PC-3 (cell line): Measurements from ENCODE around the gene C17orf67. TPM values are rescaled to one million over a fixed set of nuclear protein-coding genes. Genes with fewer than 3 reads are reported as not detected.
"Not testable (repeated sequence)": the region's sequence is repeated elsewhere in the genome, so short reads cannot be mapped to it uniquely, and the experiment has no call there.

Experiments used
- ATAC-seq: fragments of 200-7000 bp; cut with Tn5 transposase; 2 replicates; pipeline ENCODE4 v1.9.1; 2020; ENCODE audit warnings: mild to moderate bottlenecking, moderate library complexity
- BruUV-seq: library from RNA; stranded (reverse); fragments of 400-500 nt; replicated peaks from 2 replicates; lab custom pipeline; 2021; lab: Mats Ljungman, UMichigan
- CTCF ChIA-PET: fragments of 300-600 bp; sonication (Branson Sonifier 250); formaldehyde crosslinking; loops from one replicate; lab custom pipeline; 2022; ENCODE audit warnings: antibody characterized with exemption; lab: Charles Lee
- POLR2A ChIA-PET: fragments of 300-600 bp; sonication (Branson Sonifier 250); formaldehyde crosslinking; loops from one replicate; lab custom pipeline; 2022; ENCODE audit warnings: antibody characterized with exemption; ENCODE audit not compliant: unreplicated experiment; lab: Charles Lee
- DNase-seq: peaks from one replicate; pipeline ENCODE4 v3.0.0-alpha.2; 2015
- H2AFZ ChIP-seq: fragments of 300-600 bp; sonication (generic); 2 replicates; pipeline ENCODE4 v1.6.0; 2016; ENCODE audit warnings: antibody characterized with exemption, low read length
- H3F3A ChIP-seq: fragments of 300-600 bp; sonication (generic); one replicate; pipeline ENCODE4 v1.6.0; 2017; ENCODE audit warnings: antibody characterized with exemption, low read length, control low read depth, mild to moderate bottlenecking; ENCODE audit not compliant: unreplicated experiment
- H3K27ac ChIP-seq: fragments of 300-600 bp; sonication (generic); 2 replicates; pipeline ENCODE4 v1.5.1; 2016; ENCODE audit warnings: mild to moderate bottlenecking, low read length
- H3K27me3 ChIP-seq: fragments of 300-600 bp; sonication (generic); 2 replicates; pipeline ENCODE4 v1.6.1; 2016; ENCODE audit warnings: low read length, mixed read lengths
- H3K36me3 ChIP-seq: fragments of 300-600 bp; sonication (generic); 2 replicates; pipeline ENCODE4 v1.6.1; 2016; ENCODE audit warnings: low read depth, mixed run types, low read length, mixed read lengths
- H3K4me1 ChIP-seq: fragments of 300-600 bp; sonication (generic); 2 replicates; pipeline ENCODE4 v1.5.1; 2016; ENCODE audit warnings: low read length; ENCODE audit not compliant: insufficient read depth
- H3K4me2 ChIP-seq: fragments of 300-600 bp; sonication (generic); 2 replicates; pipeline ENCODE4 v1.6.0; 2016; ENCODE audit warnings: low read length
- H3K4me3 ChIP-seq: fragments of 300-600 bp; sonication (generic); 2 replicates; pipeline ENCODE4 v1.5.1; 2016; ENCODE audit warnings: mild to moderate bottlenecking, low read length, mixed read lengths
- H3K79me2 ChIP-seq: fragments of 300-600 bp; sonication (generic); 2 replicates; pipeline ENCODE4 v1.6.1; 2017; ENCODE audit warnings: low read length, mixed read lengths
- H3K9ac ChIP-seq: fragments of 300-600 bp; sonication (generic); 2 replicates; pipeline ENCODE4 v1.6.0; 2016; ENCODE audit warnings: mild to moderate bottlenecking, low read length
- H3K9me2 ChIP-seq: fragments of 300-600 bp; sonication (generic); replicated peaks from 2 replicates; pipeline ENCODE4 v1.6.1; 2016; ENCODE audit warnings: mixed run types, low read length, mixed read lengths
- H3K9me3 ChIP-seq: fragments of 300-600 bp; sonication (generic); 2 replicates; pipeline ENCODE4 v1.6.1; 2016; ENCODE audit warnings: low read length, mixed read lengths
- H4K20me1 ChIP-seq: fragments of 300-600 bp; sonication (generic); 2 replicates; pipeline ENCODE4 v1.6.1; 2016; ENCODE audit warnings: low read length, mixed read lengths
- CTCF ChIP-seq: fragments of 300-600 bp; sonication (generic); conservative IDR thresholded peaks from 2 replicates; pipeline ENCODE4 v1.5.1; 2017; ENCODE audit warnings: antibody characterized with exemption, low read depth, mild to moderate bottlenecking, low read length
- EZH2 ChIP-seq: fragments of 300-600 bp; sonication (generic); IDR thresholded peaks from one replicate; pipeline ENCODE4 v1.6.1; 2017; ENCODE audit warnings: antibody characterized with exemption, mild to moderate bottlenecking, low read length; ENCODE audit not compliant: unreplicated experiment
- EZH2phosphoT487 ChIP-seq: fragments of 300-600 bp; sonication (generic); IDR thresholded peaks from 2 replicates; pipeline ENCODE4 v1.6.1; 2018; ENCODE audit warnings: mild to moderate bottlenecking, antibody characterized with exemption, low read length, borderline replicate concordance
- intact Hi-C: fragments of 100-400 bp; cut with micrococcal nuclease; formaldehyde crosslinking; loops from 2 replicates; pipeline ENCODE4 v1.9.0; 2023
- total RNA-seq: library from RNA; depleted of rRNA; stranded (reverse); fragments of >200 nt; gene quantifications from 2 replicates; pipeline ENCODE4 v1.2.3, GENCODE V29; 2014

Gene C17orf67
- total RNA-seq, 1 experiment from 2014 or later = 4.4 TPM

DNA sequence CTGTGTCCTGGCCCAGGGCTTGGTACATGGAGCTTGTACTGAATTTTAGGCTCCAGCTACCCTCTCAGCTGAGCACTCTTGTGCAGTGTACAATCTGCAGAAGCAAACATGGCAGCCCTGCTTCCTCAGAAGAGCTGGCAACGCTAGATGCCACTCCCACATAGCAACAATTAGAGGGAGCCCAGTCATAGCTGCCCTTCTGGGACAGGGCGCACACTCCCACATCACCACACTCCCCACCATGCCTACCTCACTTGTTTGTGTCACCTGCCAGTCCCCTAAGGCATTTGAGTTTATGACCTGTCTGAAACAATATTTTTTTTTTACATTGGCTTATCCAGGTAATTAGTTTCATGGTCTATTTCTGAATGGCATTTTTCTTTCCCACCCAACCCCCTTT is 72.3 kb downstream of the C17orf67 start:
- Histone ChIP-seq H4K20me1 (no peaks in the 10 kb centered on the region), H3K27ac (no peak overlapping the region), H3F3A (no peaks in the 10 kb centered on the region), H3K9me2 (0 out of 2 replicates have a peak, but pooled peaks cover 3% of the 10 kb centered on the region), H3K4me1 (peaks cover 18% of the 10 kb centered on the region), H2AFZ (no peak overlapping the region), H3K36me3 (no peaks in the 10 kb centered on the region), H3K4me2 (no peak overlapping the region), H3K9ac (no peak overlapping the region), H3K27me3 (no peaks in the 10 kb centered on the region), H3K9me3 (no peaks in the 10 kb centered on the region), H3K4me3 (no peak overlapping the region), H3K79me2 (no peaks in the 10 kb centered on the region)
- BruUV-seq = no TSS peak
- peak; percentile 58 for ATAC-seq
- ChIA-PET POLR2A (interaction anchor here (0.5 kb wide), 1 partner anchor 18 kb away, joined by 6 read pairs; no protein-coding TSS in a partner anchor), CTCF (interaction anchor here (0.9 kb wide), 1 partner anchor 46 kb away, joined by 3 read pairs; no protein-coding TSS in a partner anchor)
- TF ChIP-seq EZH2phosphoT487 (no peak), CTCF (no peak), EZH2 (no peak)
- intact Hi-C loops = loop anchor here (1.0 kb wide), 1 partner anchor 11 kb away; no protein-coding TSS in a partner anchor
- DNase-seq = peak; percentile 33

- intact Hi-C loops = not testable (repeated sequence)
These were observed 76.1 kb downstream of the C17orf67 start for GRCh38 chr17:56757611-56758010.

DNA sequence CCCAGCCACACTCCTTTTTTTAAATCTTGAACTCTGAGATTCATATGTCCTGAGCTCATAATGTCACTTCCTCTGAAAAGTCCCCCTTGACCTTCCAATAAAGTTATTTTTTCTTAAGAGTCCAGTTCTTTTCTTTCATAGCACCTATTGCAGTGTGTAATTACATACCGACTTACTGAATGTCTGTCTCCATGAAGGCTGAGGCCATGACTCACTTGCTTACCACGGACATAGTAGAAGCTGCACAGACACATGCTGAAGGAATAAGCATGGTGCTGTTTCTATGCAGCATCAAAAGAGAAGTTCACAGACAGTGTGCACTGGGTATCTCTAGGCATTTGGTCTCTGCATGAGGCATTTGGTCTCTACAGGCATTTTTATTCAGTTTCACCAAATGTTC is 77.2 kb downstream of the C17orf67 start:
- H4K20me1 ChIP-seq = no peaks in the 10 kb centered on the region
- H3K4me2 ChIP-seq = no peak overlapping the region
- no TSS peak for BruUV-seq
- intact Hi-C loops = no loop called here
- POLR2A ChIA-PET = interaction anchor here (0.5 kb wide), 1 partner anchor 29 kb away, joined by 4 read pairs; no protein-coding TSS in a partner anchor
- H2AFZ ChIP-seq = peak overlapping the region; percentile 32
- no peaks in the 10 kb centered on the region for H3K79me2 ChIP-seq
- H3K9me3 ChIP-seq = no peaks in the 10 kb centered on the region
- H3K9ac ChIP-seq = no peak overlapping the region
- H3K27ac ChIP-seq = no peak overlapping the region
- CTCF ChIA-PET = interaction anchor here (0.7 kb wide), 1 partner anchor 23 kb away, joined by 4 read pairs; no protein-coding TSS in a partner anchor
- ATAC-seq (peak; percentile 74), DNase-seq (peak; percentile 75)
- H3F3A ChIP-seq = no peaks in the 10 kb centered on the region
- H3K27me3 ChIP-seq = no peaks in the 10 kb centered on the region
- H3K4me1 ChIP-seq = peaks cover 25% of the 10 kb centered on the region
- H3K9me2 ChIP-seq = no peaks in the 10 kb centered on the region
- H3K36me3 ChIP-seq = no peaks in the 10 kb centered on the region
- no peak overlapping the region for H3K4me3 ChIP-seq
- no peak for TF ChIP-seq EZH2phosphoT487
- no peak for TF ChIP-seq CTCF
- no peak for TF ChIP-seq EZH2

More at GRCh38 chr17:56757611-56758010, 76.1 kb downstream of the C17orf67 start:
- H3K36me3 ChIP-seq, H3K27me3 ChIP-seq, H3K9me3 ChIP-seq, H3K4me3 ChIP-seq, H3K4me2 ChIP-seq, H3K79me2 ChIP-seq, BruUV-seq, H3K9me2 ChIP-seq, POLR2A ChIA-PET, H3K27ac ChIP-seq, H3F3A ChIP-seq, H3K9ac ChIP-seq, DNase-seq, CTCF ChIA-PET, H2AFZ ChIP-seq, H4K20me1 ChIP-seq, ATAC-seq: not testable (repeated sequence)
- peaks cover 30% of the 10 kb centered on the region for H3K4me1 ChIP-seq
